ENCODE measurements around the gene EHD4. TPM values are rescaled to one million over a fixed set of nuclear protein-coding genes. Genes with fewer than 3 reads are reported as not detected.

EHD4 gene
- total RNA-seq, 2 donors from 2014 or later = 34.0 to 42.1 TPM

GRCh38 chr15:41881550-41881919 lies 90.8 kb downstream of the EHD4 start:
- no peak for DNase-seq
- ATAC-seq = peak in 1 of 2 donors; percentile 16
- intact Hi-C loops (cut with DNase I) = no loop called here

GRCh38 chr15:41881086-41881485 lies 91.3 kb downstream of the EHD4 start:
- intact Hi-C loops (cut with DNase I) = no loop called here
- no peak for ATAC-seq
- DNase-seq = no peak

DNA sequence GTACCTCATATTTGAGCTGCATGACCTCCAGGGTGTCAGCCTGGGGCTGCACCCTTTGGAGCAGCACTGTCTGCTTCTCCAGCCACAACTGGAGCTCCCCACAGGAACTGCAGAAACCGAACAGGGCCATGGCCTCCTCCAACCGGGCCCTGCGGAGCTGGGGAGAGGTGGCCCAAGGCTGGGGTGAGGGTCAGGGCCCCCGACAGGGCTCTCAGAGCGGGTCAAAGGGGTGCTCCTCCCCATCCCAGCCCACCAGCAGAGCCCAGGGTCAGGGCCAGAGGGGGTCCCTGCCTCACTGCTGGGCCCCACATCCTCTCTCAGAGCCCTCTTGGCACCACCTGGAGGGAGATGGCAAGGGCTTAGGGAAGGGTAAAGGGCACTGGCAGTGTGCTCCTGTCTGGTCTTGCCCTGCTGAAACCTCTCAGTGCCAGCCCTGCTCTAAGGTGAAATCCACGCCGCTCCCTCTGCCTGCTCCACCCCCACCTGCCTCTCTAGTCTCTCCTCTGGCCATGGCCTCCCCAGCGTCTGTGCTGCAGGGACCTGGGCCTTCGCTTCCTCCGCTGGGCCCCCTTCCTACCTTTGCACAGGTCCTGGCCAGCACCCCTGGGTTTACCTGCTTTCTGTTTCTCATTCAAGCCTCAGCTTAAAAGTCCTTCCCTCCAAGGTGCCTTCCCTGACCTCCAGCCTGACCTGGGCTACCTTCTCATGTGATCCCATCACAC lies 92.0 kb downstream of the EHD4 start:
- intact Hi-C loops (cut with DNase I) = no loop called here
- ATAC-seq (no peak), DNase-seq (no peak)

GRCh38 chr15:41879321-41879845 lies 93.0 kb downstream of the EHD4 start:
- DNase-seq (no peak), ATAC-seq (no peak)
- intact Hi-C loops (cut with DNase I) = no loop called here

- DNase-seq = peak; percentile 63
- ATAC-seq = peak; percentile 50 to 65
- intact Hi-C loops (cut with DNase I) = no loop called here
These were observed 94.0 kb downstream of the EHD4 start for GRCh38 chr15:41878355-41878699.

GRCh38 chr15:41877631-41878354 lies 94.6 kb downstream of the EHD4 start:
- DNase-seq (no peak), ATAC-seq (peak in 1 of 2 donors; percentile 9)
- intact Hi-C loops (cut with DNase I) = no loop called here

- ATAC-seq (no peak), DNase-seq (no peak)
- intact Hi-C loops (cut with DNase I) = no loop called here
These were observed 95.7 kb downstream of the EHD4 start for GRCh38 chr15:41876689-41877088.

- no peak for DNase-seq
These were observed 96.3 kb downstream of the EHD4 start for GRCh38 chr15:41876007-41876406.

DNA sequence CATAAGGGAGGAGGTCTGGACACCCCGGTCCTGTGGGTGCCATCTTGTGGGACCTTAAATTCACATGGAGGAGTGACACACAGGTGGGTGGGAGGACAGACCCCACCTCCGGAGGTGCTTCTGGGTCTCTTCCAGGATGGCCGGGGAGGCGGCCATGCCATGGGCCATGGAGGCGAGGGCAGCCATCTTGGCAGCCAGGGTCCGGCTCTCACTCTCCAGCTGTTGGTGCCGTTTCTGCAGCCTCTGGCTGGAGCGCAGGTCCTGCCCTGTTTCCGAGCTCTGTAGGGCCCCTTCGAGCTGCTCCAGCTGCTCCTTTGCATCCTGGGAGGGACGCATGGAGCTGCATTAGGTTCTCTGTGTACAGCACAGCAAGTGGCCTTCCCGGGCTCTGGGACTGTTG lies 97.6 kb downstream of the EHD4 start:
- ATAC-seq = no peak
- DNase-seq = no peak
- intact Hi-C loops (cut with DNase I) = no loop called here

More at GRCh38 chr15:41876007-41876406, 96.3 kb downstream of the EHD4 start:
- intact Hi-C loops (cut with DNase I) = no loop called here
- ATAC-seq = no peak

- ATAC-seq = no peak
- no peak for DNase-seq
- intact Hi-C loops (cut with DNase I) = no loop called here
These were observed 98.6 kb downstream of the EHD4 start for GRCh38 chr15:41873711-41874110.

- ATAC-seq (no peak), DNase-seq (no peak)
- intact Hi-C loops (cut with DNase I) = no loop called here
These were observed 100.1 kb downstream of the EHD4 start for GRCh38 chr15:41872166-41872747.

GRCh38 chr15:41871175-41871905 lies 101.0 kb downstream of the EHD4 start:
- intact Hi-C loops (cut with DNase I) = no loop called here
- DNase-seq = no peak
- ATAC-seq = no peak

DNA sequence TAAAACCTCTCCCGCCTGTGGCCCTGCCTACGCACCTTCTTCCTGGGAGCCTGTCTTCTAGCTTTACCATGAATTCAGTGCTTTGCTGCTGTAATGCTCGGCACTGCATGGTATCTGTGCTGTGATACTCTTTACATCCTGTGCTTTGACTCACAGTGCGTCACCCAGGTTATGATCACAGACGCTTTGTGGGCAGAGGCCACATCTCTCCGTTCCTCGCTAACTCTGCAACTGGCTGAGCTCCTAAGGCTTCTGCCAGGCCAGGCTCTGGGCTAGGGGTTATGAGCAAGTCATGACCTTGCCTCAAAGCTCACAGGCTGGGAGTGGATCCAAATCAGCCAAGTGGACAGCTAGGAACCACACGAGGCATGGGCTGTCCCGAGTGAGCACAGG lies 101.7 kb downstream of the EHD4 start:
- intact Hi-C loops (cut with DNase I) = no loop called here
- ATAC-seq (peak in 1 of 2 donors; percentile 48), DNase-seq (no peak)

DNA sequence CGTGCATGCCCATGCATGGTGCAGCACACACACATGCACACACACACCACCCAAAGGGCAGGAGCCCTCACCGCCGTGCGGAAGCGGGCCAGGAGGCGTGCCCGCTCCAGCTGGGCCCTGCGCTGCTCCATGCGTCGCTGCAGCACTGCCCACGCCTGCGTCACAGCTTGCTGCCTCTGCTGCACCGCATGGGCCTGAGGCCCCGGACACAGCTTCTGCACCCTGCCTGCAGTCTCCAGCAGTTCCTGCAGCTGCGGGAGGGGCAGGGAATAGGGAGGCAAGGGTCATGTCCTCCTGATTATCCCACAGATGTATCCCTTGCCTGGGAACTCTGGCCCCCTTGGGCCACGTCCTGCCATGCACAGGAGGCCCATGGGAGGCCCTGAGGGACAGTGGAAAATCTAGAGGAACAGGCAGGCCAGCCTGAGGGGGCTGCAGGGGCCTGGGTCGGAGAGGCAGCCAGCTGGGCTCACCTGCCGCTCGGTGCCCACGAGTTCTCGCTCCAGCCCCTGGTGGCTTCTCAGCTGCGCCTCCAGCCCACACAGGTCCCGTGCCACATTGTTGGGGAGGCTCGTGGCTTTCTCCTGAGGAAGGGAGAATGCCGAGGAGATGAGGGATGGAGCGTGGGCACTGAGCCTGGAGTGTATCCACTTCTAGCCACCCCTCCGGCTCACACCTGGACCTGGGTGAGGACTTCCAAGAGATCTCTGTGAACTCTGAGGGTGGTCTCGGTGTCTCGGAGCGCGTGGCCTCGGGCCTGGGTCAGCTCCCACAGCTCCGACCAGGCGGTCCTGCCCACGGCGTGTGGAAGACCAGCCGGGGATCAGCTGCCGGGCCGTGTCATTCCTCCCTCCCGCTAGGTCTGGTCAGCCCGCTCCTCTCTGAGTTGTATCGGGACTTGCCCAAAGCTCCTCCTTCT lies 102.3 kb downstream of the EHD4 start:
- intact Hi-C loops (cut with DNase I) = no loop called here
- DNase-seq = no peak
- peak in 1 of 2 donors; percentile 27 for ATAC-seq

- intact Hi-C loops (cut with DNase I) = no loop called here
- no peak for ATAC-seq
- no peak for DNase-seq
These were observed 104.0 kb downstream of the EHD4 start for GRCh38 chr15:41868321-41868720.

DNA sequence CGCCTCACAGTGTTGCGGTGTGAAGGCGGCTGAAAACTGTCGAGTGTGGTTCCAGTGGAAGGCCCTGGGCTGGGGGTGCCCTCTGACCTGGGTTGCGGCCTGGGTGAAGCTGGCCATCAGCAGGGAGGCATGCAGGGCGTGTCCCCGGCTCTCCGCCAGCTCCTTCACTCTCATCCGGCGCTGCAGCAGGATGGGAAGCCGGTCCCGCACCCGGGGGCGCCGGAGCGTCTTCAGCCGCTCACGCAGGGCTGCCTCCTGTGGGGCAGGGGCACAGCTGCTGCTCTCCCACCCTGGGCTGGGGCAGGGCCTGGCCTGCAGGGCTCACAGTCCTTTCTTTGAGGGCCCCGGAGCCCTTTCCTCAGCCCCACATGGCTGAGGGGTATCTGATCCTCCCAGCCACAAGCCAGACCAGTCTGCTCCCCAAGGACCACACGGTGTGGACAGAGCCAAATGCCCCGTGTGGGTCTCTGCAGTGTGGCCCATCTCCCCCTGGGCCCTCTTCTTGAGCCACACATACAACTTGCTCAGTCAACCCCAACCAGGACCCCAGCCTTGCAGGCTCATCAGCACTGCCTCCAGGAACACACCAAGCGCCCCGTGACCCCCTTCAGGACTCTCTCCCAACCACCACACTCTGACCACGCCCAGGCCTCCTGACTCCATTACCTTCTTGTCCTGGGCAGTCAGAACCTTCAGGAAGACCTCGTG lies 105.3 kb downstream of the EHD4 start:
- intact Hi-C loops (cut with DNase I) = no loop called here
- no peak for ATAC-seq
- DNase-seq = no peak

DNA sequence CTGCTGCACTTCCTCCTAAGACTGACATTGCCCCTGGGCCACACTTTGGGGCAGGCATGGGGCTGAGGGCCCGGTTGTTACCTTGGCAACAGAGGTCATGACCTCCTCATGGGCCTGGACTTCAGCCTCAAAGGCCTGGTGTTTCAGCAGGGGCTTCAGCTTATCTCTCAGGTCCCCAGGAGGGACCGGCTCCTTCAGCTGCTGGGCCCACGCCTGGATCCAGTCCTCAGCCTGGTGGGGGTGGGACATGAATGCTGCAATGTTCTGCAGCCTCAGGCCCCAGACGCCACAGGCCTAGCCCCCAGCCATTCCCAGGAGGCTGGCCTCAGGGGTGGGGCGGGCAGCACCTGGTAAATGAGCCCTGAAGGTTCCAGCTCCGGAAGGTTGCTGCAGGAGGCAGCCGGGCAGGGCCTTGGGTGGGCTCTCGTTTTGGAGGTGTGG lies 106.1 kb downstream of the EHD4 start:
- DNase-seq (no peak), ATAC-seq (no peak)

DNA sequence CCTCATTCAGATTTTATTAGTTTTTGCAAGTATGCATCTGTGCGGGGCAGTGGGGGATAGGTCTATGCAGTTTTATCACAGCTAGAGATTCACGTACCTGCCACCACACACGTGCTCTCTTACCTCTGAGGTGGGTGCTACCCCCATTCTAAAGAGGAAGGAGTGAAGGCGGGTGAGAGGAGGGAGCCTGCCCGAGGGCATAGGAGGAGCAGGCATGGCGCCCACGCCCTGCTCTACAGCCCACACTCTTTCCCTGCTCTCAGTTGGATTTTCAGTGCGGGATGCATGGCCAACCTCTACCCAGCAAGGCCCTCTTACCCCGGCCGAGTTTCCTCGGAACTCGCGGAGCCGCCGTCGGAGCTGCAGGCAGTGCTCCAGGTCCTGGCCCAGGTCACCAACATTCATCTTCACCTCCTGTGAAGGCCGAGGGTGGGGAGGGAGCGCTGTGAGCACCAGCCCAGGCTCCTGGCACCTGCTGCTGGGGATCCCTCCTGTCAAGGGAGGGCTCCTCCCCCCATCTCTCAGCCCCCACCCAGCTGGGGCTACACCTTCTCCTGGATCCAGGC lies 106.8 kb downstream of the EHD4 start:
- DNase-seq (no peak), ATAC-seq (no peak)
- intact Hi-C loops (cut with DNase I) = no loop called here

More for the DNA sequence above, 106.1 kb downstream of the EHD4 start:
- intact Hi-C loops (cut with DNase I) = no loop called here

All from left cardiac atrium (tissue), 4 donors.